Activated B cell treated with CpG ODN at 0.5 μM for 24 hours (primary cell): ENCODE results near the gene FAM168B. TPM values are rescaled to one million over a fixed set of nuclear protein-coding genes. Genes with fewer than 3 reads are reported as not detected.

Source experiments
- ATAC-seq: fragments of 200-7000 bp; cut with Tn5 transposase; one replicate; pipeline ENCODE4 v1.10.0; 2021; ENCODE audit warnings: low read depth, mild to moderate bottlenecking, moderate library complexity
- CTCF ChIA-PET: fragments of 350-600 bp; sonication (Branson Sonifier 250); formaldehyde crosslinking; loops from one replicate; lab custom pipeline; 2021; ENCODE audit warnings: antibody characterized with exemption; lab: Charles Lee
- POLR2A ChIA-PET: fragments of 350-600 bp; sonication (Branson Sonifier 250); formaldehyde crosslinking; loops from one replicate; lab custom pipeline; 2021; ENCODE audit warnings: antibody characterized with exemption; lab: Charles Lee
- DNase-seq: peaks from one replicate; pipeline ENCODE4 v3.0.0; 2022
- H3K27ac Mint-ChIP-seq: one replicate; pipeline ENCODE4 v1.8.0; 2020; ENCODE audit warnings: mixed read lengths
- H3K27me3 Mint-ChIP-seq: one replicate; pipeline ENCODE4 v1.8.0; 2021; ENCODE audit warnings: mixed read lengths
- H3K36me3 Mint-ChIP-seq: one replicate; pipeline ENCODE4 v1.8.0; 2021; ENCODE audit warnings: low read depth, mixed read lengths
- H3K4me1 Mint-ChIP-seq: one replicate; pipeline ENCODE4 v1.8.0; 2021; ENCODE audit warnings: mixed read lengths
- H3K4me3 Mint-ChIP-seq: one replicate; pipeline ENCODE4 v1.8.0; 2020; ENCODE audit warnings: mild to moderate bottlenecking, mixed read lengths
- H3K9me3 Mint-ChIP-seq: one replicate; pipeline ENCODE4 v1.8.0; 2020; ENCODE audit warnings: mixed read lengths
- CTCF ChIP-seq: fragments of 200-600 bp; IDR thresholded peaks from one replicate; pipeline ENCODE4 v1.8.0; 2022; ENCODE audit warnings: antibody characterized with exemption, mild to moderate bottlenecking
- intact Hi-C: fragments of 100-400 bp; cut with micrococcal nuclease; formaldehyde crosslinking; loops from one replicate; pipeline ENCODE4 v1.15.1; 2024
- total RNA-seq: library from RNA; stranded (reverse); gene quantifications from 2 replicates; pipeline ENCODE4 v1.2.3, GENCODE V29; 2022

FAM168B gene
- total RNA-seq, 1 donor from 2014 or later, result 62.5 TPM

DNA sequence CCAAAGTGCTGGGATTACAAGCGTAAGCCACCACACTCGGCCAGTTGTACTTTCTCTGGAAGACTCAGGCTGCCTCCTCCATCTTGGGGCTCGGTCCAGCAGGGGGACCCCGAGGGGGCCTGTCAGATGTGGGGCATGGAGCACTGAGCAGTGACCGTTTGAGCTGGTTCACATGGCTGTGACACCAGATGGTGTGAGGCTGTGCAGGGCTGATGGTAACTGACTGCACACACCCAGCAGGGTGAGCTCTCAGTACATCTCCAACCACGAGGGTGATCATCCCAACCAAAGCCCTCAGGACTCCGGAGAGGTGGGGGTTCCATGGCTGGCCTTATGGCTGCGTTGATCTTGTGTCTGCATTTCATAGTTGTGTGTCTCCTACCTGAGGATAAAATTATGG lies 63.4 kb downstream of the FAM168B start:
- Mint-ChIP-seq H3K27me3 (peaks cover 17% of the 10 kb centered on the region), H3K4me1 (no peaks in the 10 kb centered on the region), H3K9me3 (peaks cover 2% of the 10 kb centered on the region), H3K27ac (no peak overlapping the region), H3K4me3 (no peak overlapping the region), H3K36me3 (no peaks in the 10 kb centered on the region)
- POLR2A ChIA-PET, result no interaction called here
- DNase-seq (peak; percentile 3), ATAC-seq (no peak)
- TF ChIP-seq CTCF, result no peak
- intact Hi-C loops, result no loop called here
- CTCF ChIA-PET, result no interaction called here

DNA sequence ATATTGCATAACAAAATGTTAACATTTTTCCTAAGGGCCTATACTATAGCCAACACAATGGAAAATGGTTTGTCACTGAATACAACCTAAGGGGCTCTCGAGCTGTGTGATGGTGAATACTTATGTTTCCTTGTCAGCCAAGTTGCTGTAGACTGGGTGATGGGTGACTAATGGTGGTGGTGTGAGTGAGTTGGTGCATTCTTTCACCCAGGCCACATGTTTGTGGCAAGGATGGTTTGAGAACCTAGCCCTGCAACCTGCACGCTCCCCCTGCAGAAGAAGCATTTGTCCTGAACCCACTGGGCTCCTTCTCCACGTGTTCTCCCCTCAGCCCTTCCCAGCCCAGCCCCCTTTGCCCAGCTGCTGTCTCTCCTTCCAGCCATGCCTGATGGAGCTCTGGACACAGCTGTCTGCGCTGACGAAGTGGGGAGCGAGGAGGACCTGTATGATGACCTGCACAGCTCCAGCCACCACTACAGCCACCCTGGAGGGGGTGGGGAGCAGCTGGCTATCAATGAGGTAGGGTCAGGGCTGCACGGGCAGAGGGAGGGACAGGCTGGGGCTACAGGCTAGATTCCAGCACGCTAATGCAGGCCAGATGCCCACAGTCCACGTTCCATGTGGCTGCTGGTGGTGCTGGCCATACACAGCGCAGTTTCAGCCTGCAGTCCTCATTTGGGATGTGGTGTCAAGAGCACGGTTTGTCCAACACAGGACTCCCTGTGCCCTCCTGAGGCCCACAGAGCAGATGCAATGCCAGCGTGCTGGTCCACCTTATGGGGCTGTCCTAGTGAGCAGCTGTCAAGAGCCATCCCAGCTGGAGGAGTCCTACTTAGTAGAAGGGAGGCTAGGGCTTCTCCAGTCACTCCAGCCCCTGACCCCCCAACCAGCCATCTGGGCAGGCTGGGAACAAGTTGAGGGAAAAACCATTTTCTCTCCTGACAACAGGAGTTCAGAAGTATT lies 65.4 kb downstream of the FAM168B start:
- peaks cover 12% of the 10 kb centered on the region for H3K27me3 Mint-ChIP-seq
- ChIA-PET POLR2A (no interaction called here), CTCF (no interaction called here)
- ATAC-seq, result no peak
- H3K4me3 Mint-ChIP-seq, result no peak overlapping the region
- intact Hi-C loops, result no loop called here
- H3K9me3 Mint-ChIP-seq, result peaks cover 2% of the 10 kb centered on the region
- no peak overlapping the region for H3K27ac Mint-ChIP-seq
- H3K36me3 Mint-ChIP-seq, result no peaks in the 10 kb centered on the region
- no peak for DNase-seq
- no peaks in the 10 kb centered on the region for H3K4me1 Mint-ChIP-seq
- no peak for TF ChIP-seq CTCF

DNA sequence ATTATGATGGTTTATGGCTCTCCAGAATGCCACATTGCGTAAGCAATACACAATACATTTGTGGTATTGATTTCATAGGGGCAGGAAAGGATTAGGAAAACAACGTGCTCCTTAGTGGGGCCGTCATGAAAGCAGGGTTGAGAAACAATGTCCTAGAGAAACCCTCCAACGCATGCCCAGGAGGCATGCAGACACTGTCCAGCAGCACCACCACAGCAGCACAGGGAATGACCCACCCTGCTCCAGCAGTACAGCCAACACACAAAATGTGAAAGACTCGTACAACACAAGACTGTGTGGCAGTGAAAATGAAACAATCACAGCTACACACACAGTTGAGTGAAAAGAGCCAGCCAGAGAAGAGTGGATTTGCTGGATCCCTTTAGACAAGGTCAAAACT lies 66.3 kb downstream of the FAM168B start:
- Mint-ChIP-seq H3K27me3 (peaks cover 12% of the 10 kb centered on the region), H3K27ac (no peak overlapping the region), H3K36me3 (no peaks in the 10 kb centered on the region), H3K9me3 (peaks cover 2% of the 10 kb centered on the region), H3K4me1 (no peaks in the 10 kb centered on the region), H3K4me3 (no peak overlapping the region)
- ChIA-PET POLR2A (no interaction called here), CTCF (no interaction called here)
- DNase-seq (no peak), ATAC-seq (no peak)
- intact Hi-C loops, result no loop called here
- no peak for TF ChIP-seq CTCF

DNA sequence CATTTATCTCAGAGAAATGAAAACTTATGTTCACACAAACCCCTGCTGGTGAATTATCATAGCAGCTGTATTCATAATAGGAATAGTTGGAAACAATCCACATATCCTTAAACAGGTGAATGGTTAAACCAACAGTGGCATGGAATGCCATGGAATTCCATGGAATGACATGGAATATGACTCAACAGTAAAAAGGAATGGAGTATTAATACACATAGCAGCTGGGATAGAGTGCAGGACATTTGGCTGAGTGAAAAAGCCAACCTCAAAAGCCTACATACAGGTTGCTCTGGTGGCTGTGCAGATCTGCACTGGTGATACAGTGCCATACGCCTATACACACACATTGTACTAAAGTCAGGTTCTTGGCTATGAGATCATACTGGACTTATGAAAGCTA lies 69.5 kb downstream of the FAM168B start:
- Mint-ChIP-seq H3K4me3 (no peak overlapping the region), H3K4me1 (no peaks in the 10 kb centered on the region), H3K27me3 (peaks cover 12% of the 10 kb centered on the region), H3K36me3 (no peaks in the 10 kb centered on the region), H3K27ac (no peak overlapping the region), H3K9me3 (peaks cover 5% of the 10 kb centered on the region)
- no peak for ATAC-seq
- CTCF ChIA-PET, result no interaction called here
- POLR2A ChIA-PET, result no interaction called here
- intact Hi-C loops, result no loop called here
- DNase-seq, result no peak
- no peak for TF ChIP-seq CTCF

DNA sequence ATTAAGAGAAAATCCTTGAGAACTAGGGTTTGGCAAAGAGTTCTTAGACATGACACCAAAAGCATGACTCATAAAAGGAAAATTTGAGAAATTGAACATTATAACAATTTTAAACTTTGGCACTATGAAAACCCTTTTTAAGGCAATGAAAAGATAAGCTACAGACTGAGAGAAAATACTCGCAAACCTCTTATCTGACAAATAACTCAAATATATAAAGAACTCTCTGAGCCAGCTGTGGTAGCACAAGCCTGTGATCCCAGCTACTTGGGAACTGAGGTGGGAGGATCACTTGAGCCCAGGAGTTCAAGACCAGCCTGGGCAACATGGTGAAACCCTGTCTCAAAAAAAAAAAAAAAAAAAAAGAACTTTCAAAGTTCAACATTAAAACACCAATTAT lies 70.5 kb downstream of the FAM168B start:
- Mint-ChIP-seq H3K27ac (no peak overlapping the region), H3K4me3 (no peak overlapping the region), H3K4me1 (no peaks in the 10 kb centered on the region), H3K9me3 (peaks cover 5% of the 10 kb centered on the region), H3K36me3 (no peaks in the 10 kb centered on the region), H3K27me3 (peaks cover 14% of the 10 kb centered on the region)
- DNase-seq (no peak), ATAC-seq (no peak)
- intact Hi-C loops, result no loop called here
- ChIA-PET CTCF (no interaction called here), POLR2A (no interaction called here)
- no peak for TF ChIP-seq CTCF
